ENCODE data around the gene COX19. TPM values are rescaled to one million over a fixed set of nuclear protein-coding genes. Genes with fewer than 3 reads are reported as not detected.
"Not testable (repeated sequence)": the region's sequence is repeated elsewhere in the genome, so short reads cannot be mapped to it uniquely, and the experiment has no call there.

Gene COX19
- total RNA-seq, 6 experiments from 2014 or later, result 5.6 to 7.6 (median 6.5) TPM

- DNase-seq, result no peak
- peaks cover 6% of the 10 kb centered on the region for H3K27me3 Mint-ChIP-seq (ENCODE audit: insufficient read depth)
- no peak overlapping the region for H3K4me3 Mint-ChIP-seq
- H3K9me3 Mint-ChIP-seq, result no peaks in the 10 kb centered on the region
- H3K36me3 Mint-ChIP-seq (ENCODE audit: low read depth), result no peaks in the 10 kb centered on the region
- TF ChIP-seq, protein P1, sequence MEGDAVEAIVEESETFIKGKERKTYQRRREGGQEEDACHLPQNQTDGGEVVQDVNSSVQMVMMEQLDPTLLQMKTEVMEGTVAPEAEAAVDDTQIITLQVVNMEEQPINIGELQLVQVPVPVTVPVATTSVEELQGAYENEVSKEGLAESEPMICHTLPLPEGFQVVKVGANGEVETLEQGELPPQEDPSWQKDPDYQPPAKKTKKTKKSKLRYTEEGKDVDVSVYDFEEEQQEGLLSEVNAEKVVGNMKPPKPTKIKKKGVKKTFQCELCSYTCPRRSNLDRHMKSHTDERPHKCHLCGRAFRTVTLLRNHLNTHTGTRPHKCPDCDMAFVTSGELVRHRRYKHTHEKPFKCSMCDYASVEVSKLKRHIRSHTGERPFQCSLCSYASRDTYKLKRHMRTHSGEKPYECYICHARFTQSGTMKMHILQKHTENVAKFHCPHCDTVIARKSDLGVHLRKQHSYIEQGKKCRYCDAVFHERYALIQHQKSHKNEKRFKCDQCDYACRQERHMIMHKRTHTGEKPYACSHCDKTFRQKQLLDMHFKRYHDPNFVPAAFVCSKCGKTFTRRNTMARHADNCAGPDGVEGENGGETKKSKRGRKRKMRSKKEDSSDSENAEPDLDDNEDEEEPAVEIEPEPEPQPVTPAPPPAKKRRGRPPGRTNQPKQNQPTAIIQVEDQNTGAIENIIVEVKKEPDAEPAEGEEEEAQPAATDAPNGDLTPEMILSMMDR (IDR thresholded peaks at IDR 0.05), result no peak
- no peak overlapping the region for H3K27ac Mint-ChIP-seq
- no peaks in the 10 kb centered on the region for H3K4me1 Mint-ChIP-seq (ENCODE audit: low read depth)
Measured at GRCh38 chr7:927031-927671, 48.2 kb downstream of the COX19 start.

- TF ChIP-seq, protein P1 (IDR thresholded peaks at IDR 0.05), result no peak
- no peak for DNase-seq
- Mint-ChIP-seq H3K27me3 (ENCODE audit: insufficient read depth) (peaks cover 5% of the 10 kb centered on the region), H3K36me3 (ENCODE audit: low read depth) (no peaks in the 10 kb centered on the region), H3K4me1 (ENCODE audit: low read depth) (no peaks in the 10 kb centered on the region), H3K4me3 (no peak overlapping the region), H3K9me3 (no peaks in the 10 kb centered on the region), H3K27ac (no peak overlapping the region)
Measured at GRCh38 chr7:926061-927030, 49.0 kb downstream of the COX19 start.

GRCh38 chr7:925601-926000 is 49.7 kb downstream of the COX19 start:
- Mint-ChIP-seq H3K36me3 (ENCODE audit: low read depth) (no peaks in the 10 kb centered on the region), H3K27ac (no peak overlapping the region), H3K27me3 (ENCODE audit: insufficient read depth) (peaks cover 8% of the 10 kb centered on the region), H3K4me1 (ENCODE audit: low read depth) (no peaks in the 10 kb centered on the region), H3K4me3 (no peak overlapping the region), H3K9me3 (no peaks in the 10 kb centered on the region)
- TF ChIP-seq, protein P1 (IDR thresholded peaks at IDR 0.05), result no peak
- no peak for DNase-seq

DNA sequence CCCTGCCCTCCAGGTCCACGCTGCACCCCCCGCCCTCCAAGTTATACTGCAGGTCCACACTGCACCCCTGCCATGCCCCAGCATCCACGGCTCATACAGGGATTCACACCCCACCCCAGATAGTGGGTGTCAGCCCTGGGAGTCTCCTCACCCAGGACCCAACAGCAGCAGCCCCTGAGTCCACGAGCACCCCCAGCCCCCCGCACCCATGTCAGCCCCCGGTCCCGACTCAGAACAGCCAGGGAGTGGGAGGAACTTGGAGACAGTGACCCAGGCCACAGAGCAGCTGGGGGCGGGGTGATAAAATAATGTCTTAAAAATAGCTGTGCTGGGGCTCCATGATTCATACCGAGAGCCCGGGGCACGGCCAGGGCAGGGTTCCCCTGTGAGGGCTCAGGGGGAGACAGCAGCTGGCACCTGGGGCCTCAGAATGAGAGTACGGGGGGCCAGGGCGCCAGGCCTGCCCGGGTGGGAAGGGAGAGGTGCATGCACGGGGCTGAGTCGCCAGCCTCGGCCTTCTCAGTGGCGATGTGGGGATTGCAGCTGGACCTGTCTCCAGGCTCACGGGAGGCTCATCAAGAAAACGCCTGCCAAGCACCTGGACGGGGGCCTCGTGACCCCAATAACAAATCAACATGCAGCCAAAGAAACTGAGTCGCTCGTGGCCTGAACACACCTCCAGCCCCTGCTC is 50.7 kb downstream of the COX19 start:
- peaks cover 8% of the 10 kb centered on the region for H3K27me3 Mint-ChIP-seq (ENCODE audit: insufficient read depth)
- H3K36me3 Mint-ChIP-seq (ENCODE audit: low read depth), result no peaks in the 10 kb centered on the region
- no peak for DNase-seq

GRCh38 chr7:924042-924441 is 51.3 kb downstream of the COX19 start:
- H3K27me3 Mint-ChIP-seq (ENCODE audit: insufficient read depth); H3K4me3 Mint-ChIP-seq; H3K27ac Mint-ChIP-seq; H3K36me3 Mint-ChIP-seq (ENCODE audit: low read depth); H3K4me1 Mint-ChIP-seq (ENCODE audit: low read depth); H3K9me3 Mint-ChIP-seq; DNase-seq: not testable (repeated sequence)

More for the DNA sequence above, 50.7 kb downstream of the COX19 start:
- Mint-ChIP-seq H3K4me1 (ENCODE audit: low read depth) (no peaks in the 10 kb centered on the region), H3K9me3 (no peaks in the 10 kb centered on the region), H3K27ac (no peak overlapping the region), H3K4me3 (no peak overlapping the region)
- TF ChIP-seq, protein P1 (IDR thresholded peaks at IDR 0.05), result no peak
